GM21786 (cell line): Measurements from ENCODE around the gene LANCL3.

ENCODE experiments used
- ATAC-seq: cut with Tn5 transposase; IDR thresholded peaks from one replicate; pipeline ENCODE4 v1.9.1; 2021; ENCODE audit not compliant: unreplicated experiment

LANCL3 gene

DNA sequence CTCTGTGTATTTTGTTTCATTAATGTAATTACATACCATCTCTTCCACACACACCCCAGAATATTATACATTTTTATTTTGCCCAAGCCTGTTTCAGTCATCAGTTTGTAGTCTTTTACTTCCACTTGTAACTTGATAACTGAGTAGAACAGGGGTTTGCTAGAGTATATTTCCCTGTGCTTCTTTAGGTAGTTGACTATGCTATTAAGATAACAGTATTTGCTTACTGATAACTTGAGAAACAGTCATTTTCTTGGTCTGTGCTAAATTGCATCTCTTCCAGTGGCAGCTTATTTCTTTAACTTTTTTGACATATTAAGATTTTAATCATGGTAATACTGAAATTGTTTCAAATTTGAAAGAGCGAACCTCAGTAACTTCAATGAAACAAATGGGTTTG is 107.1 kb downstream of the LANCL3 start:
- no peak for ATAC-seq

DNA sequence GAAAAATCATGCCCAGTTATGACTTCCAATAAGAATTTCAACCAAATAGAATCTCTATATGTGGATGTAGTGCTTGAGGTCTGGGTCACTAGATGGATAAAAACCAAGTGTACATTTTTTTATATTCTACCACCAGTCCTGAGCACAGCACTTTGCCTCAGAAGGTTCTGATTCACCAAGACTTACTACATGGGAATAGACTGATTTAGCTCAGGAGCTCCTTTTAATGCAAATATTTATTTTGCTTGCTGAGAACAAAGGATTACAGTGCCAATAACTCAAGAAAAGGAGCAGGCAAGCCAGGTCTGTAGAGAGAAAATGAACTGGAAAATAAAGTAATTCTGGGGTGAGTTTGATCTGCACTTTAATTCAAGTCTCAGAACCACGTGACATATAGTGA is 107.8 kb downstream of the LANCL3 start:
- no peak for ATAC-seq

DNA sequence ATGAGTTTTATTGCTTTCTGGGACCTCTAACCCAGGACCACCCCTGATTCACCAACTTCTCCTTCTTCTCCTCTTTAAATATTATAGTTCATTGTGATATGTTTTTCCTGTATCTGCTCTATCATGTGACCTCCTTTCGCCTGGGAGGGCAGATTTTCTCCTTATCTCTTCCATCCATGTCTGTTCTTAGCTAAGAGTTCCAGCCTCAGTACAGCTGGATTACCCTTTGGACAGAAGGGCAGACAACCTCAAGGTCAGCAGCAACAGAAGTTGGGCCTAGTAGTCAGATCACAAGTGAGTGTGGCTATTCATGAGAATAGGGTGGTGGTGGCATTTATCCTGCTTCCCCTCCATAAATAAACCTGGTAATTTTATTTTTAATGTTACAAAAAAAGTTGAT is 108.4 kb downstream of the LANCL3 start:
- no peak for ATAC-seq

DNA sequence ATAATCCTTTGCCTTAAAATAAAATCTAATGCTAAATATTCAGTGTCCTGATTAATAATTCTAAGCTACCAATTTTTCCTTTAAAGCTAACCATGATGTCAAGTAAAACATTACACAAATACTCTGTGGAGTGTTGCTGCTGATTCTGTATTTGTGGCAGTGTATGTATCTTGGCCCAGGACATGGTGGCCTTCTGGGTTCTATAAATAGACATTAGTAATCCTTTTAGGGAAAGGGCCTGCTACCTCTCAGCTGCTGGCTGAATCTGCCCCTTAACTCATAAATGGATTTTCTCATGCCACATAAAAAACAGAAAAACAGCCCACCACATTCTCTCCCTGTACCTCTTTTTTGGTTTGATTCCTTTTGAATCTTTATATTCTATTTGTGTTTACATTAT is 113.0 kb downstream of the LANCL3 start:
- no peak for ATAC-seq

DNA sequence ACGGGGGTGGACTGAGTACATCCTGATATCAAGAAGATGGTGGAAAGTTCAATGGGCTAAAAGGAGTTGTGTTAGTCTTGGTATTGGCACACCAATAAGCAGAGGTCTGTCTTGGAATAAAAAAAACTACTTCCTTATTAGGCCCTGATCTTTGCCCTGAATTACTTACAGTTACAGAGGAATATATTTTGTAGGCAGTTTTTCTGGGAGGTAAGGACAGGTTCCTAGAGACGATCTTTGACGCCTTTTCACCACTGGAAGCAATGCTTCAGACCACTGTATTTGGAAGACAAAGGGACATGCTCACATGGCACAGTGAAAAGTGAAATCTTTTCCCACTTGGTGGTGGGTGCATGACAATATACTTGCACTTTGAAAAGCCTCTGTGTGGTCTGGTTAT is 113.5 kb downstream of the LANCL3 start:
- no peak for ATAC-seq

DNA sequence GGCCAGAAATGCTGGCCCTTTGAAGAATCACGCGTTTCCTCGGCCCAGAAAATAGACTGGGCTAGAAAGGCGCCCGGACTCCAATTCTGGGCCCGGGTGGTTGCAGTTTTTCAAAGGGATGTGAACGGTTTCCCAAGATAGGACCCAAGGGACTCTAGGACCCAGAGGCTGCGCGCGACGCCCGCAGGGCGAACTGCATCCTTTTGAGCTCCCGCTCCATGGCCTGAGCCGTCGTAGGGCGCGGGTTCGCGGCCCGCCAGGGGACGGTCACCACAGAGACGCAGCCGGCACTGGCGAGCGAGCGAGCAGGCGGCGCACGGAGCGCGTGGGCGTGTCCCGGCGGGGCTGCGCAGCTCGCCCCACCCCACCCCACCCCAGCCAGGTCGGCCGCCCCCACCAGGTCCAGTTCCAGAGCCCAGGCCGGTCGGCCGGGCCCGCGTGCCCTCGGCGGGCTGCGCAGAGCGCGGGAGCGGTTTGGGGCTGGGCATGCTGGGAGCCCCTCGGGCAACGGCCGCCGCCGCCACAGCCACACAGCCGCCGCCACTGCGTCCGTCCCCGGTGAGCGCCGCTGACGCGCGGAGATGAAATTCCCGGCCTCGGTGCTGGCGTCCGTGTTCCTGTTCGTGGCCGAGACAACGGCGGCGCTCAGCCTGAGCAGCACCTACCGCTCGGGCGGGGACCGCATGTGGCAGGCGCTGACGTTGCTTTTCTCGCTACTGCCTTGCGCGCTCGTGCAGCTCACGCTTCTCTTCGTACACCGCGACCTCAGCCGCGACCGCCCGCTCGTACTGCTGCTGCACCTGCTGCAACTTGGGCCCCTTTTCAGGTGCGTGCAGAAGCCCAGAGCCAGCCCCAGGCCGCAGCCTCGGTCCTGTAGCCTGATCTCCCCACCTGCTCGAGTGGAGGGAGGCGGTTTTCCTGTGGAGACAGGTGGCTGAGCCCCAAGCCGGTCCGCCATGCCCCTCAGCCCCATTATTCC is 114.2 kb downstream of the LANCL3 start, which contains the start of gene XK:
XK (plus strand) TSS at position 411 of the 979 bp plus-strand sequence; CDS start at position 582, 171 bp downstream.
- no peak for ATAC-seq

DNA sequence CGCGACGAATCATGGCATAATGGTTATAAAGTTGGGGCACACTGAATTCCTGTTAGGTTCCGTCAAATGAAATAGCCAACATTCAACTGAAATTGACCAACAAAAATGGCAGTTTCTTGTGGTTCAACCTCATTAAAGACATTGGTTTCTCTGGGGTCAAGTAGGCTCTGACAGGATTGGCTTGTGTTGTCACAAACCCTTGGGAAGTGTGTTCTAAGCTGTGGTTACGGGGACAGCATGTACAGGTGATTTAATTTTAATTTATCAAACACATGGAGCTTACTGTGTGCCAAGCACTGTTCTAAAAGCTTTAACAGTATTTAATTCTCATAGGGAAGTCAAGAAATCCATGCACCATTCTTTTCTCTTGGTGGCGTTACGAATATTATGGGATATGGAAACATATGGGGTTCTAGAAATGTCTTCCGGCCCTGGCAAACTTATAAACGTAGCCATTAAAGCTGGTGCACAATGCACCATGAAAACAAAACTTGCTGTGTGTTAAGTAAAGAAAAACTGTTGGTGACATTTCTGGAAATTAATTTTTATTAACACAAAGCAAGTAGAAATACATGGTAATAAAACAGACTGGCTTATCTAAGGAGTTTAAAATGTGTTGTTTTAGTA is 115.0 kb downstream of the LANCL3 start:
- no peak for ATAC-seq

DNA sequence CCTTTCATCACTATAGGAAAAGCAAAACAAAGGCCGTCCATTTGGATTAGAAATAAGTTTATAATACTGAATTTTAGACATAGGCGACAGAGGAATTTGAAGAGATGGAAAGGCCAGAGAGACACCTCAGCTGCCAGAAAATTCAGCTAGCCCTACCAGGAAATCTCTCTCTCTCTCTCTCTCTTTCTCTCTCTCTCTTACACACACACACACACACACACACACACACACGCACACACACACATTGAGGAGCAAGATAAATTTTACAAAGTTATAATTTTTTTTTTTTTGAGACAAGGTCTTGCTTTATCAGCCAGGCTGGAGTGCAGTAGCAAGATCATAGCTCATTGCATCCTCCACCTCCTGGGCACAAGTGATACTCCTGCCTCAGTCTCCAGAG is 115.5 kb downstream of the LANCL3 start:
- ATAC-seq, result no peak

DNA sequence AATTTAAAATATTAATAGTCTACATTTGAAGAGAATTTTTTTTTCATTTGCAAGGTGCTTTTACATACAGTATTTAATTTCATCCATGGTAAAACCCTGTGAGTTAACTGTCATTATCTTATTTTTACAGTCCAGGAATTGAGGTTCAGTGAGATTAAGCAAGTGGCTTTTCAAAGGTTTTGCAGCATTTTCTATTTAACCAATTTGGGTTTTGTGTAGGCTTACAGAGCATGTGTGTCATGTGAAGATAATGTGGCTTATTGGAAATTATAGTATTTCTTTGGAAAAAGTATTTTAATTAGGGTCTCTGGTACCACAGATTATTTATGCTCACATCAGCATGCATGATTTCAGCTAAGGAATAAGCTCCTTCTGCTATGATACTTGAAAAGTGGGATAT is 118.7 kb downstream of the LANCL3 start:
- no peak for ATAC-seq

DNA sequence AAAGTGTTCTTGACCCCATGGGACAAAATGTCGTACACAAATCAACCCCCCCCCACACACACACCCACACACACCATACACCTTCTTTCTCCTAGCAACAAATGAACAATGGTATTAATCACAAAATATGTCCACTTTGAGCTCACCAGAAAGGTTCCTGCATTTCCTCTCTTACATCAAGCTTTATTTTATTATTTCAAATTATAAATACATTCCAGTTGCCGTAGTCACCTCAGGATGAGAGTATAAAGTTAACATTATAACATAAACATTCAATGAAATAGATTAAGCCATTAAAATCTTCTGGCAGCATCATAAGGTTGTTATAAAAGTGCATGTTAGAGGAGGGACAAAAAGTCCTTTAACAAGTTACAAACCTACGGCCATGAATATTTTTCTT is 121.5 kb downstream of the LANCL3 start:
- no peak for ATAC-seq

DNA sequence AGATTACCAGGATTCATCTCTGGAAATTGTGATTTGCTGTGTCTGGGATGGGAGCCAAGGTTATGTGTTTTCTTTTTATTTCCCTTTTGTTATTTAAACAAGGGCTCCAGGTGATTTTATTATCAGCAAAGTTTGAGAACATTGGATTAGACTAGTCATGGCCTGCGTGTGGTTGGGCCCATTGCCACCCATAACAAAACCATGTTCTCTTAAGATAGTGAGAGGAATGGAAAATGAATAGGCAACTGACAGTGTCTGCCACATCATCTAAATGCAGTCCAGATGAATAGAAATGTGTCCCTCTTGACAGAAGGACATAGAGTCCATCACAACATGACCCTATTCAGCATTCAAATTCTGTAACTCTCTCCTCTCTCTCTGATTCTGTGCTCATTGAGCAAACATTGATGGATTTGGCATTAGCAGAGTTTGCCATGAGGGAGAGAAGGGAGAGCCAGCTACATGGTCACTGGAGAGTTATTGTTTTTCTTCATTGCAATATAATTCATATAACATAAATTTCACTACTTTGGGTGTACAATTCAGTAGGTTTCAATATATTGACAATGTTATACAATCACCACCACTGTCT is 125.8 kb downstream of the LANCL3 start:
- ATAC-seq, result no peak

DNA sequence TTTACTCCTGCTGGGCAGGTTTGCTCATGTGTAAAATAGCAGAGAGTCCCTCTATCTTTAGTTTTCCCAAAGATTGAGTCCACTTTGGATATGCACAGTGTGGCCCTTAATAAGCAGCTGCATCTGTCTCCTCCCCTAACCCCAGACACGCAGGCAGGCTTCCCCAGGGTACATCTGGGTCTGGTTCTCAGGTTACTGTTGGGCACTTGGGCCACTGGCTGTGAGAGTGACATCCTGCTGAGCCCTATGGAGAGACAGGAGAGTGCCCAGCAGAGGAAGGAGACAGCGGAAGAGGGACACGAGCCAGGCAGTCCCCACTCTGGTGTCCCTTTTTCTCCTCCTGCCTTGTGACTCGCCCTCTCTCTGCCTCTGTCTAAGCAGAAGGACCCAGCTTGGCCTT is 130.1 kb downstream of the LANCL3 start:
- ATAC-seq, result no peak

DNA sequence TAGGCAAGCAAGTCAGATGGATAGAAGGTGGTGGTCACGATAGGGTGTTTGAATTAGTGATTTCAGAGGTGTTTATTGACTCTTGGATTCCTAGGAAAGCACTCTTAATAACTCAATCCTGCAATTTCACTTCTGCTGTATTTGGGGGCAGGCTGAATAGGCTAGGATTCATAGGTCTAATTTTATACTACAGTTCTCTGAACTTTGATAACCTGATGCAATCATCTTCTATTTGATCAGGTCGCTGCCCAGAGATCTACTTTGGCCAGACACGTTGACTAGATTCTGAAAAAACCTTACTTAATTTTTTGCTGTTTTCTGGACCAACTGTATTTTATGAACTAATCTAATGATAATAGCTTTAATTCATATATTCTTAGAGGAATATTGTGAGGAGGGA is 140.5 kb downstream of the LANCL3 start:
- ATAC-seq, result no peak

DNA sequence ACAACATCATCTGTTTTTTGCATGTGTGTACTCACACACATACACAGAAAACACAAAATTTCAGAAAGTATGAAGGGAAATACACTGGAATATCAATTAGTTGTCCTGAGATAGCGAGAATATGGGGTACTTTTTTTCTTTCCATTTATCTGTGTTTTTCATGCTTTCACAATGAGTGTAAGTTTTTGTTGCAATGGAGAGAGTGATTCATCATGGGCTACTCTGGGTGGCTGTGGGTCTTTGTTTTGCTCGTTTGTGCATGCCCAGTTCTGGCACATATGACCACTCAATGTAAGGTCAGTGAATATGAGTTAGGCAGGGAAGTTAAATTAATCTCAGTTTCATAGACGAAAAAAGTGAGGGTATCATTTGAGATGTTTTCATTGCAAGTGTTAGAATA is 141.0 kb downstream of the LANCL3 start:
- peak; percentile 78 for ATAC-seq

DNA sequence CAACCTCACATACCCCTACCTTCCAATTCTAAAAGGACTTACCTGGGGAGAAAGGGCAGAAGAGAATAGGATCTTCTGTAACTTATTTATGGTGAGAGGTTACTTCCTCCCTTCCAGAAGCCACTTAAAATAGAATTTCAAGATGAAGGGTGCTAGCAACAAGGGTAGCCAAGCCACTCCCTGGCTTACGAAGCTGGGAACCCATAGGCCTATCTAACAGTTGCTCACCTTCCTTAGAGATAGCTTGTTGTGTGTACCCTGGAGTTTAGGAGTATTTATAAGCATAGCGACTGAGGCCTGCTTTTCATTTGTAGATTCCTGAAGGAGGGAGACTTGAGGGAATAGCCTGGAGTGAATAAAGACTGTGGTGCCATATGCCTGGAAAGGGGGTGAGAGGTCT is 143.0 kb downstream of the LANCL3 start:
- ATAC-seq, result no peak

DNA sequence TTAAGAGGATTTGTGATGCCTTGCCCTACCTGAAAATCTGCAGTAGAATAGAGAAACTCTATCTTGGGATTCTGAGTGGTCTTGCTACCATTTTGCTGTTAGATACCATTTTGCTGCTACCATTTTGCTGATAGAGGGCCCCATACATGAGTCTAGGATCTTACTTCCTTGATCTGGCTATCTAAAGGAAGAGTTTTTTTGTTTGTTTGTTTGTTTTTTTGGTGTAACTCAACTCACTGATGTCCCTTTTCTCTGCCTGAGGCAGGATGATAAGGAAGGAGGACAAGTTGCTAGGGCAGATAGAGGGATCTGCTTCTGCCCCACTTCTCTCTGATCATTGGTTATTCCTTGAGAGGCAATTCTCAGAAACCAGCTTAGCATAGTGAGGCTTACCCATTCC is 145.1 kb downstream of the LANCL3 start:
- no peak for ATAC-seq

DNA sequence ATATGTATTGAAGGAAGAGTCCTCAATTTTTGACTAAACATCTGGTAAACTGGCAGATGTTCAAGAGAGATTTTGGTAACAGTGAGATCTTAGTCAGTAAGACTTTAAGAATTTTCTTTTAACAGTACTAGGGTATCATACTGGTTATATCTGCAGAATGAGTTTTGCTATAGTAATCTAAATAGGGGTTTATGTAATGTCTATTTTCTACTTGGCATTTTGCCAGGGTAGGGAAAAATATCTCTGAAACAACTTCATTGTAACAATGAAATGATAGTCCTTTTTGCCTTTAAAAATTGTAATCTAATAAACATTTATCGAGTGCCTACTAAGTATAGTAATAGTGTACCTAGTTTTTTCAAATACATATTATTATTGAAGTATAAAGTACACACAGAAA is 146.2 kb downstream of the LANCL3 start:
- ATAC-seq, result no peak

DNA sequence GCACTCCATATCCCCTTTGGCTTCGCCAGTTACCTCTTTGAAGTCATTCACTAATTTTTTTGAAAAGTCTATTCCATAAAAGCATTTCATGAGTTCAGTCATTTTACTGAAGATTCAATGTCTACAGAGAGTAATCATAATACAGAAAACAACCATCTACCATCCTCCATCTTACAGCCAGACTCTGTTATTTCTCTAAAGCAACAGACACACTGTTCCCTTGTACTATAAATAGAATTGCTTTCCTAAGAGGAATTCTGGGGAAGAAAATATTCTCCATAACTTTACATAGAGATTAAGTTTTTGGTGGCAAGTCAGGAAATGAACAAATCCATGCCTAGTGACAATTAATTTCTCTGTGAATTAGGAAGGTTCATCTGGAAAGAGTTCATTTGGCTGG is 151.1 kb downstream of the LANCL3 start:
- no peak for ATAC-seq

DNA sequence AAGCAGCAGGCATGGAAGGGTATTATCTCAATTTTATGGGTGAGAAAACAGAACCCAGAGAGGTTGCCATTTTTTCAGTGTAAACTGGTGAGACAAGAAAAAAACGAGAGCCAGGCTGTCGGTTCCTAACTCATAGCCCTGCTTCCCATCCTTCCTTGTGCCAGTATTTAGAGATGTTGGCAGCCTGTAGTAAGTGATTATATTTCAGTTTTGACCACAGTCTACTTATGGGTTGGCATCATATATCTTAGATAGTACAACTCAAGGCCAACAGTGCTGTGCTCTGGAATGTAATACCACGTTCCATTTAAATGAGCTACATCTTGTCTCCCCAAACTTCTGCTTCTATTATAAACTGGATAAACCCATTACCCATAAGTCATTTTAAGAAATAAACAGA is 154.9 kb downstream of the LANCL3 start:
- no peak for ATAC-seq
